Testis (tissue), 2 donors: Measurements from ENCODE around the gene FLNB.

Source experiments
- POLR2A ChIP-seq: fragments of 450-650 bp; IDR thresholded peaks from one replicate; pipeline ENCODE4 v1.6.1; 2017; ENCODE audit warnings: antibody characterized with exemption, mild to moderate bottlenecking, moderate library complexity
- TF ChIP-seq, protein P1 (sequence below), 3 experiments: fragments of 450-650 bp in 2 of 3; fragments of 200-600 bp in 1 of 3; sonication (generic) in 1 of 3; IDR thresholded peaks; one replicate each; pipeline ENCODE4 v1.5.1; 2016 to 2019; ENCODE audit warnings: antibody characterized with exemption in 3 of 3, mild to moderate bottlenecking in 2 of 3, moderate library complexity in 1 of 3

- TF ChIP-seq POLR2A, result no peak
- TF ChIP-seq, protein P1, sequence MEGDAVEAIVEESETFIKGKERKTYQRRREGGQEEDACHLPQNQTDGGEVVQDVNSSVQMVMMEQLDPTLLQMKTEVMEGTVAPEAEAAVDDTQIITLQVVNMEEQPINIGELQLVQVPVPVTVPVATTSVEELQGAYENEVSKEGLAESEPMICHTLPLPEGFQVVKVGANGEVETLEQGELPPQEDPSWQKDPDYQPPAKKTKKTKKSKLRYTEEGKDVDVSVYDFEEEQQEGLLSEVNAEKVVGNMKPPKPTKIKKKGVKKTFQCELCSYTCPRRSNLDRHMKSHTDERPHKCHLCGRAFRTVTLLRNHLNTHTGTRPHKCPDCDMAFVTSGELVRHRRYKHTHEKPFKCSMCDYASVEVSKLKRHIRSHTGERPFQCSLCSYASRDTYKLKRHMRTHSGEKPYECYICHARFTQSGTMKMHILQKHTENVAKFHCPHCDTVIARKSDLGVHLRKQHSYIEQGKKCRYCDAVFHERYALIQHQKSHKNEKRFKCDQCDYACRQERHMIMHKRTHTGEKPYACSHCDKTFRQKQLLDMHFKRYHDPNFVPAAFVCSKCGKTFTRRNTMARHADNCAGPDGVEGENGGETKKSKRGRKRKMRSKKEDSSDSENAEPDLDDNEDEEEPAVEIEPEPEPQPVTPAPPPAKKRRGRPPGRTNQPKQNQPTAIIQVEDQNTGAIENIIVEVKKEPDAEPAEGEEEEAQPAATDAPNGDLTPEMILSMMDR (IDR thresholded peaks at IDR 0.05), result no peak
These were observed 170.5 kb downstream of the FLNB start for GRCh38 chr3:58178528-58179234.
